Omental fat pad (tissue), 4 donors: ENCODE data around the gene PACC1. TPM values are rescaled to one million over a fixed set of nuclear protein-coding genes. Genes with fewer than 3 reads are reported as not detected.

Experiments used
- ATAC-seq: fragments of 150-250 bp; one replicate; pipeline ENCODE4 v1.9.1; 2016; ENCODE audit warnings: mild to moderate bottlenecking, moderate library complexity; ENCODE audit not compliant: low FRiP score
- DNase-seq: peaks from one replicate; pipeline ENCODE4 v3.0.0-alpha.2; 2019; ENCODE audit warnings: low spot score
- total RNA-seq, 4 donors: library from RNA; depleted of rRNA; stranded (reverse); fragments of >200 nt; gene quantifications; one replicate each; pipeline ENCODE4 v1.1.0, GENCODE V29; 2016
- TF ChIP-seq, protein P1 (sequence below), 3 donors: fragments of 450-650 bp; IDR thresholded peaks; one replicate each; pipeline ENCODE4 v1.5.1; 2016 to 2017; ENCODE audit warnings: antibody characterized with exemption in 3 of 3, mild to moderate bottlenecking in 3 of 3, moderate library complexity in 2 of 3

Gene PACC1
- total RNA-seq, 4 donors from 2014 or later: 3.4 to 6.2 (median 5.8) TPM

DNA sequence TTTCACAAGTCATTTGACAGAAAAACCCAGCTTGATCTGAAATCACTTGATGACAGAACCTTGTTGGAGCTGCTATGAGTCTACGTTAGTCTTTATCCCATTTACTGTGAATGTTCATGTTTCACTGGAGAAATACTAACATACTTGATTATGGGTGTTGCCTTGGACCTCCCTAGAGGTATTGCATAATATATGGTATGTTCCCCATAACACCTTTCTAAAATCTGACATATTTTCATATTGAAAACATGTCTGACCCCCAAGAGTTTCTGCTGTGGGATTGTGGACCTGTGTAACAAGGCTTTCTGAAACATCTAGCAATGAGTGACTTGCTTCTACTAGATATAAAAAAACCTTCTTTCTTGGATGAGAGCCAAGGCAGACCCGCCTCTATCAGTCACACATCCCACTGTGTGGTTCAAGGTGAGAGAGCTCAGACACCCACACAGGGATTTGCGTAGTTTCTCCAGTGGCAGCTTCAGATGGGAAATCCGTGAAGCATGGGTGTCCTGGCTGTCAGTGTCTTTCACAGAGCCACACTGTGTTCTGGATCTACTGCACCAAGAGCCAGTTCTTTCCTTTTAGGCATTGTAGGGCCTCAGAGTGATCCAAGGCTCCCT lies 22.6 kb upstream of the PACC1 start:
- ATAC-seq: no peak
- no peak for DNase-seq
- TF ChIP-seq, protein P1, sequence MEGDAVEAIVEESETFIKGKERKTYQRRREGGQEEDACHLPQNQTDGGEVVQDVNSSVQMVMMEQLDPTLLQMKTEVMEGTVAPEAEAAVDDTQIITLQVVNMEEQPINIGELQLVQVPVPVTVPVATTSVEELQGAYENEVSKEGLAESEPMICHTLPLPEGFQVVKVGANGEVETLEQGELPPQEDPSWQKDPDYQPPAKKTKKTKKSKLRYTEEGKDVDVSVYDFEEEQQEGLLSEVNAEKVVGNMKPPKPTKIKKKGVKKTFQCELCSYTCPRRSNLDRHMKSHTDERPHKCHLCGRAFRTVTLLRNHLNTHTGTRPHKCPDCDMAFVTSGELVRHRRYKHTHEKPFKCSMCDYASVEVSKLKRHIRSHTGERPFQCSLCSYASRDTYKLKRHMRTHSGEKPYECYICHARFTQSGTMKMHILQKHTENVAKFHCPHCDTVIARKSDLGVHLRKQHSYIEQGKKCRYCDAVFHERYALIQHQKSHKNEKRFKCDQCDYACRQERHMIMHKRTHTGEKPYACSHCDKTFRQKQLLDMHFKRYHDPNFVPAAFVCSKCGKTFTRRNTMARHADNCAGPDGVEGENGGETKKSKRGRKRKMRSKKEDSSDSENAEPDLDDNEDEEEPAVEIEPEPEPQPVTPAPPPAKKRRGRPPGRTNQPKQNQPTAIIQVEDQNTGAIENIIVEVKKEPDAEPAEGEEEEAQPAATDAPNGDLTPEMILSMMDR (IDR thresholded peaks at IDR 0.05): no peak

DNA sequence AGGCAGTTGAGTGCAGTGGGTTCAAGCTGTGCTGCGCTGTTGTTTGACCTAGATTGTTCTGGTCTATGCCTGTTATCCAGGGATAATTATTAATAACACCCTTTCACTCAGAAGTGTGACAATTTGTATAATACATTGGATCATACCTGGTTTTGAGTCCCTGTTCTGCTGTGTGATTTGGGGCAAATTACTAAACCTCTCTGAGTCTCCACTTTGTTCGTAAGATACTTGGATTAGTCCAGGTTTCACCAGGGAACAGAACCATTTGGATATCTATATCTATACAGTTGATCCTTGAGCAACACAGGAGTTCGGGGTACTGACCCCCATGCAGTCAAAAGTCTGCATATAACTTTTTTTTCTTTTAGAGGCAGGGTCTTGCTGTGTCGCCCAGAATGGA lies 20.3 kb upstream of the PACC1 start:
- TF ChIP-seq, protein P1 (IDR thresholded peaks at IDR 0.05): no peak
- DNase-seq (no peak), ATAC-seq (no peak)

DNA sequence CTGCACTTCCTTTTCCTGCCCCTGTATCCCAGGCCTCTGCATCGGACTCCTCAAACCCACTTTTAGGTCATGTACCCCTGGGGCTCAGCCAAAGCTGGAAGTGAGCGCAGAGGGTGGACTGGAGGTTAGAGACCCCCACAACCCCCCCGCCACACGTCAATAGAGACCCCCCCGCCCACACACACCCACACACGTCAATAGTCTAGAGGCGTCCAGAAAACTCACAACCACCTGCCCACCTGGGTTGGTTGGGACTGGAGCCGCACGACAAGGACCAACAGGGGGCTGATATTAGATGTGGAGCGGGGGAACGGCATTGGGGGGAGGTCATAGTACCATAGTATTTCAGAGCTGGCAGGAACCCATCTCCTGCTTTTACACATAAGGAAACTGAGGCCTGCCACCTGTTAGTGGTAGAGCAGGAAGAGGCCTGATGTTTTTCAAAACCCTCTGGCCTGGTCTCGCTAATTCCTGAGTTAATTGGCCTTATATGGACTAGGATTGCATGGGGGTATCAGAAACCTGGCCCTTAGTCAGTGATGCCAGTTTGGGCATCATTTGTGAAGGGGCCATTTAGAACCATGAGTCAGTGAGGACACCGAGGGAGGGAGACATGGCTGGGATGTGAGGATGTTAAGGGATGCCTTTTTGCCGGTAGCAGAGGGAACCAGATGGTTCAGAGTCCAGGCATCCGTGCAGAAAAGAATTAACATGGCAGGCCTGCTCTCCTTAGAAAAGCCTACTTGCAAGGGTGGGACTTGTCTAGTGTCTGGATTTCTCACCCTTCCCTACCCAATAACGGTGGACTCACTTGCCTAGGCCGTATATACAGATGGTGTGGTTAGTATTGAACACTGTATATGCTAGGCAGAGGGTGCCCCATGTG lies 19.1 kb upstream of the PACC1 start:
- DNase-seq (no peak), ATAC-seq (no peak)
- TF ChIP-seq, protein P1 (IDR thresholded peaks at IDR 0.05): no peak

DNA sequence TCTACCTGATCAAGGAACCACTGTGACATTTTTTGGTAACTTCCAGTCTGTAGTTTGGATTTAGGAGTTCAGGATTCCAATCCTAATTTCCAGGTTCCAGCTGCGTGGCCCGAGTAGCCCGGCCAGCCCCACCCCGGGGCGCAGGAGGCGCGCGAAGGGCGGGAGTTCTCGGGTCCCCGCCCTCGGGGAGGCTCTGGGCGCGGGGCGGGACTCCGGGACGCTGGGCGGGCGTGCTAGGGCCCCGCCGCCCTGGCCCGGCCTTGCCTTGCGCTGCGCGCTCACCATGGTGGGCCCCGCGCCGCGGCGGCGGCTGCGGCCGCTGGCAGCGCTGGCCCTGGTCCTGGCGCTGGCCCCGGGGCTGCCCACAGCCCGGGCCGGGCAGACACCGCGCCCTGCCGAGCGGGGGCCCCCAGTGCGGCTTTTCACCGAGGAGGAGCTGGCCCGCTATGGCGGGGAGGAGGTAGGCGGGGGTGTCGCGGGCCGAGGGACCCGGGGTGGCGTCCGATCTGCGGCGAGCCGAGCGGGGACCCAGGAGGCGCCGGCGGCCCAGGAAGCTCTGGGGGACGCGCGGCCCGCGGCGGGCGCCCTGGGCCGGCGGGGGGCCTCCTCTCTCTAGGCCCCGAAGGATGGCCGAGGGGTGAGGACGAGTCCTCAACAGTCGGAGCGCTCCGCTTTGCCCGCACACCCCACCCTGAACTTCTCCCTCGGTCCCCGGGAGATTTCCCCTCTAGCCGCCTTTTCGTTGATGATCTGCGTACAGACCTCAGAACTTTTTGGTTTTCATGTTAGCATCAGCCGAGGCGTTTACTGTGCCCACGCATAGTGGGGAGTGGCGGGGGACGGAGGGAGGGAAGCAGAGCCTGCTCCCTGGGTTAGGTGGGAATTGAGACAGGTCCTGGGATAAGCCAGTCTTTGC lies 18.2 kb upstream of the PACC1 start, which contains the start of gene NENF:
TSS of gene NENF (plus strand) at position 260 of the 916 bp plus-strand sequence. CDS start at position 284, 24 bp downstream.
- DNase-seq: no peak
- ATAC-seq: peak; percentile 99
- TF ChIP-seq, protein P1 (IDR thresholded peaks at IDR 0.05): no peak

DNA sequence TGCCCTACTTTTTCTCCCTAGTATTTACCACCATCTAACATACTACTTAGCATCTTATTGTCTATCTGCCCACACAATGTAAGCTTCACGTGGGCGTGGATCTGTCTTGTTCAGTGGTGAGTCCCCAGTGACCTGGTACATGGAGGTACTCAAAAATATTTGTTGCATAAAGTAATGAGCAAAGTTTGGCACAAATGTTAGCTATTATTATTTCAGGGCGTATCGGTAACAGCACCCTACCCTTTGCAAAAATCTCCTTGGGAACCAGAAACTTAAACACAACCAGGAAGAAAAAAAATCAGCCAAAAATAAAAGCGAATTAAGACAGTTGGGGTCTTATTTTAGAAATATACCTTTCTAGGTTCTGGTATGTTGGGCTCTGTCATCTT lies 17.6 kb upstream of the PACC1 start:
- ATAC-seq (peak; percentile 20), DNase-seq (no peak)
- TF ChIP-seq, protein P1 (IDR thresholded peaks at IDR 0.05): no peak

DNA sequence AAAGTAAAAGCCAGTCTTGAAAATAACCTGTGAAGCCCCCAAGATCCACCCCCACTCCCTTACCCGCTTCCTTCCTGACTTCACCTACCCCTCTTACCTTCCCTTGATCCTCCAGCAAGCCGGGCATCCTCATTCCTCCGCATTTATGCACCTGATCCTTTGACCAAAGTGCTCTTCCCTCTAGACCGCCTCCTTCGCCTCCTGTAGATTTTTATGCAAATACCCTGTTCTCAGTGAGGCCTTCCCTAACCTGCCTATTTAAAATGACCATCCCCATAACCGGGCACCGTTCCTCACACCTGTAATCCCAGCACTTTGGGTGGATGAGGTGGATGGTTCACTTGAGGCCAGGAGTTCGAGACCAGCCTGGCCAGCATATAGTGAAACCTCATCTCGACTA lies 17.0 kb upstream of the PACC1 start:
- ATAC-seq (no peak), DNase-seq (no peak)
- TF ChIP-seq, protein P1 (IDR thresholded peaks at IDR 0.05): no peak
